Activated CD4-positive, alpha-beta T cell treated with anti-CD3 and anti-CD28 coated beads, Interleukin-2, Interleukin-6, amounts not matched to agents 100 ng/mL and 50 ng/mL, durations not matched to agents 16 hours and 8 hours (primary cell): ENCODE results near the gene KCNQ2.

Experiments
- DNase-seq: peaks from one replicate; pipeline ENCODE4 v3.0.0-alpha.2; 2020

The KCNQ2 gene

DNA sequence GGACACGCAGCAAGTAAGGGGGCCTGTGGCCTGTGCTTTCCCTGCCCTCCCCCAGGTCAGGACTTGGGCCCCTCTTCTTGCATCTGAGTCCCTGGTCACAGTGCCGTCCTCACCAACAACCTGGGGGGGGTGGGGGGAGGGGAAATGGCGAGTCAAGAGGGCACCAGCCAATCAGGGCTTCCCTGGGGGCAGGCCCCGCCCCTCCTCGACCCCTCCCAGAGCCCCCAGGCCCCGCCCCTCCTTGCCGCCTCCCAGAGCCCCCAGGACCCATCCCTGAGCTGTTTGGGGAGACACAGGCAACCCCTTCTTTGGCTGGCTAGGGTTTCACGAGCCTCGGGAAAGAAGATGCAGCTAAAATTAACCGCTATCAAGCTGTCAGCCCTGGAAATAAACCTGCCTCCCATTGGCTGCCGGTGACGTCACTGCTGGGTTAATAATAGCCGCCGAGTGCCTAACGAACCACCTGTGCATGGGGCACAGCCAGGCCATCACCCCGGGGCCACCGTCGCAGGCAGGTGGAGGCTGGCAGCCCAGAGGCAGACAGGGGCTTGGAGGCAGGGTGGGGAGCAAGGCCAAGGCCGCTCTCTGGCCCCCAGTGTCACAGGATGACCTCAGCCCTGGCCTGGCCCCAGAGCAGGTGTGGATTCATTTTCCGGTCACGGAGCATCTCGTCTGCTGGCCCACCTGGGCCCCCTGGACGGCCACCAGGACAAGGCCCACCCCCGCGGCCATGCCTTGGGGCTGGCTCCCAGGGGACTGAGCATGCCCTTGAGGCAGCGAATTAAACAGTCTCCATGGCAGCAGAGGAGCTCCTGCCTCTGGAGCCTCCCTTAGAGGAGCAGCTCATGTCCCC lies 29.6 kb upstream of the KCNQ2 start:
- DNase-seq, result no peak

DNA sequence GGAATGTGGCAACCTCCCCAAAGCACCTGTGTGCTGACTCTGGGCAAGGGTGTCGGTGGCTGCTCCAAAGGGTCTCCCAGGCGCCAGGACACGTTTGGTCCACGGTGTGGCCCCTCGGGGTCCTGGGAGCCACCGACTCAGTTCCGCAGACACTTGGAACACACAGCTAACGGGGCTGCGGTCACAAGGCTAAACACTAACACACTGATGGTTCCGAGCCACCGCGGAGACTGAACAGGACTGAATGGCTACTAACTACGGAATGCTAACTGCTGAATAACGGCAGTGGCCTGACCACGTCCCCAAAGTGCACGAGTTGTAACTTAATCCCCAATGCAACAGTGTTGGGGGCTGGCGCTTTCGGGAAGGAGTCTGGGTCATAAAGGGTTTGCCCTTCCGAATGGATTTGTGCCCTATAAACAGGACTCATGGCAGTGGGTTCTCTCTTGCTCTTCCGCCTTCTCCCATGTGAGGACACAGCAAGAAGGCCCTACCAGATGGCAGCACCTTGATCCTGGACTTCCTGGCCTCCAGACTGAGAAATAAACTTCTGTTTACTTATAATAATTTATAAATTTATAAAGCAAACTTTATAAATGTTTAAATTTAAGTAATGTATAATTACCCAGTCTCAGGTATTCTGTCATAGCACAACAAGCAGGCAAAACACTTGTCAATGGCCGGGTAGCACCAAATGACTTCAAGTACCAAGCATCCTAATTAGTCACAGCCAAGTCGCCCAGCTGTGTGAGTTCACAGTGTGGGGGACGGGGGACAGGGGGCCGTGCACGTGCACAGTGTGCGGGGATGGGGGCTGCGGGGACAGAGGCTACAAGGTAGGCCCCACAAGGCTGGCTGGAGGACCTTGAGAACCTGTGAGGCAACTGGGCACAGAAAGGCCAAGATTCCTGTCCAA lies 28.7 kb upstream of the KCNQ2 start:
- DNase-seq, result no peak

DNA sequence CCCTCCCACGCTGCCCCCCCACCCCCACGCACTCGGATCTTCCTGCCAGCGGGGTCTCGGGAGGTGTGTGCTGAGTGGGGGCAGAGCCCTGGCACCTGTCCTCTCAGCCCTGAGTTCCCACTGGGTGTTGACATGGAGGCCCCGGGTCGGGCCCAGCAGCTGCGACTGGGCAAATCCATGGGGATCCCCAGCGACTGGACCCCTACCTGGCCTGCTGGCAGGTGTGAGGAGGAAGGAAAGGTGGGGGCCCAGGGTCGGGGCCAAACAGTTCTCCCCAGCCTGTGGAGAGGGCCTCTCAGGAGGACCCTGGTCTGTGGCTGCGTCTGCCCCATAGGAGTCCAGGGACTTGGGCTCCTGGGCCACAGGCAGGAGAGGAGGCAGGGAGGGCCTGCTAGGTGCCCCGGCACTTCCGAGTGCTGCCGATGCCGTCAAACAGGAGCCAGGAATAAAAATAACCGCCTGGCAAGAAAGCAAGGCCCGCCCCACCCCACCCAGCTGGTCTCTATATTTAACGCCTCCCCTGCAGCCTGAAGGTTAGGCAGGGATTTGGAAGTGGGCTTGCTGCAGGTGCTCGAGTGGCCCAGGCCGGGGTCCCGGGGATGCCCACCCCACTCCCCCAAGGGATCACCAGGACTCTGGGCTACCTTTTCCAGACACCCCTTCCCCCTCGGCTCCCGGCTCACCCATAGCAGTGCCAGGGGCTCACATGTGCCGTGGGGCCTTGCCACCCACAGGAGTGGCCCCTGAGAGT lies 27.9 kb upstream of the KCNQ2 start:
- no peak for DNase-seq

DNA sequence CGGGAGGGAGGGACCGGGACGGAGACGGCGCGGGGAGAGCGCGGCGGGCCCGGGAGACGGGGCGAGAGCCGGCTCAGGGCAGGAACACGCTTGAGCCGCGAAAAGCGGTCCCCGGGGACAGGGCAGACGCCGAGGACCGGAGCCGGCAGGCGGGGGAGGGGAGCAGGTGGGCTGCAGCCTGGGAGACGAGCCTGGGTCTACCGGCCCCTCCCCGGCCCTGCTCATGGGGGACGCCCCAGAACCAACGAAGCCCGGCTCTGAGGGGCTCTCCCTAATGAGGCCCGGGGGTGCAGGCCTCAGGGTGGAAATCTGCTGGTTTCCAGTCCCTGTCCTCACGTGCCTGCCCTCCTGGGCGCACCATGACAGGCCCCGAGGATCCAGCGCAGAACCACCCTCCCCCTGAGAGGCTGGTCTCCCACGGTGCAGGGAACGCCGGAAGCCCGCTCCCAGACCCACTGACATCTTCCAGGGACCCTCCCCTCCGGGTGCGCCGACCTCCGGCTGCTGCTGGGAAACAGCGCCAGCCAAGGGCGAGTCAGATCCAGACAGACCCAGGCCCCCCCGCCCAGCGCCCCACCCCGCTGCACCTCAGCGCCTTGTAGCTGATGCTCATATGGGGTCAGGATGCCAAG lies 27.0 kb upstream of the KCNQ2 start:
- DNase-seq, result no peak

DNA sequence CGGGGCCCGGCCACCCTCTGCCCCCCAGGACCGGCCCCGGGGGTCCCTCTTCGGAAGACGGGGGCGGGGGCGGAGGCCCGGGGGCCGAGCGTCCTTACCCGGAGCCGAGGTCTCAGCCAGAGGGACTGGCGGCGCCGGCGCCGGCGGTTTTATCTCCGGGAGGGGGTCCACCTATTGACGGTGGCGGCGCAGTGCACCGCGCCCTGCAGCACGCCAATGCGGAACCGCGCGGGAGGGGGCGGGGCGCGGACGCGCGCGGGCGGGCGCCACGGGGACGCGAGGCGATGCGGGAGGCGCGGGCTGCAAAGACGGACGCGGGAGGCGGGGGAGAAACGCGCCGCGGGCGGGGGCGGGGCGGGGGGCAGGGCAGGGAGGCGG lies 26.5 kb upstream of the KCNQ2 start, which contains the start of gene EEF1A2:
TSS of gene EEF1A2 (minus strand) at position 124 of the 378 bp plus-strand sequence. CDS start 1,320 bp downstream, outside the sequence.
- DNase-seq, result no peak

DNA sequence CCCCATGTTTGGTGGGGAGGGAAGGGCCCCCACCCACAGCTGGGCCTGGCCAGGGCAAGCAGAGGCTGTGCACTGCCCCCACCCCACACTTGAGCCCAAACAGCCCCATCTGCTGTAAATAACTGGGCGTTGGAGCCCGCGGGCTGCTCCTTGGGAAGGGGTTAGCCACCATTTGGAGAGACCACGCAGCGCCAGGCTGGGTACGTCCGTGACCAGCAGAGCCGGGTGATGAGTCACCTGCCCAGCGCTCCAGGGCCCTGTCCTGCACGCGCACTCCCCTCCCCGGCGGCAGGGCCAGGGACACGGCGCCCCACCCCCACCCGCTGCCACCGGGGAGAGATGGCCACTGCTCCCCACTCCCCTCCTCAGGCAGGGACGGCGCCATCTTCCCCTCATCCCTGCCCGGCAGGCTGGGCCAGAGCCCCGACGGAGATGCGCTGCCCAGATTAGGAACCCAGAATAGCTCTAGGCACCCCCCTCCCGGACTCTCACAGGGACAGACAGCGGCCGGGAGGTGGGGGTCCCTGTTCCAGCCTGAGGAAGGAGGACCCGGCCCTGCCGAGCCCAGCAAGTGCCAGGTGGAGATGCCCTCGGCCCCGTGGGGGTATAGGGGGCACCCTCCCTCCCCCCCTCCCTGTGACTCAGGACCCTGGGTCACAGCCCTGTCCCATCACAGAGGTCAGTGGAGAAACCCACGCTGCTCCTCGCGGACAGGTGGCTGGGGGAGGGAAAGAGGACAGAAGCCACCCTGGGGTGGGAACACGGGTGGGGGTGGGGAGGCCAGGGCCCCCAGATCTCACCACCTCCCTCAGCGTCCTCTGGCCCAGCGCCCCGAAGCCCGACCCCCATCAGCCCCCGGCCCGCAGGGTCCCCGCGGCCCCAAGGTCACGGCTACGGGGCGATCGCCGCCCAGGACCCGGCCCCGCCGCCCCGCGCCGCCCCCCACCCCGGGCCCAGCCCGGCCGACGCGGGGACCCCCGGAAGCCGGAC lies 25.8 kb upstream of the KCNQ2 start:
- DNase-seq, result no peak

DNA sequence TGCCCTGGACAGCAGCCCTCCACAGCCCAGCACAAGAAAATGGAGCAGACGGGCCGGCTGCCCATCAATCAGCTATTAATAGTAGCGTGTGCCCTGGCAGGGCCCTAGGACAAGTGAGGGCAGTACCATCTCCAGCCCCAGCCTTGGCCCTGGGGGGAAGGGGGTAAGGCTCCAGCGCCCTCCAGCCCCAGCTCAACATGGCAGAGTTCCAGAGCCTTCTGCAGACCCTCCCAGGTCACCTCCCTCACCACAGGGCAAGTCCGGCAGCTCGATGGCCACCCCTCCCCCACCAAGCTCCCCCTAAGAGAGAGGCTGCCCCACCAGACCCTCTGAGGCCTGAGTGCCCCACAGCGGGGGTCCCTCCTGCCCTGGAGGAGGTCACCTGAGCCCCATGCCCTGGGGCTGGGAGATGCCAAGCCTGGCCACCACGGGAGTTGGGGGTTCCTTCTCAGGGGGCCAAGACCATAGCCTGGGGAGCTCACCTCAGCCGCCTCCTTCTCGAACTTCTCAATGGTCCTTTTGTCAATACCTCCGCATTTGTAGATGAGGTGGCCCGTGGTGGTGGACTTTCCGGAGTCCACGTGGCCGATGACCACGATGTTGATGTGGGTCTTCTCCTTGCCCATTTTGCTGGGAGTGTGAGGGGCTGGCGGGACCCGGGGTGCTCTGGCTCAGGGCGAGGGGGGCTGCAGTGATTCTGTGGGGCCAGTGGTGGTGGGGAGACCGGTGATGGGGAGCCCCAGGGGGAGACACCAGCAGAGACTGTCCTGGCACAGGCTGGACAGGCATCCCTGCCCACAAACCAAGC lies 24.9 kb upstream of the KCNQ2 start:
- DNase-seq, result no peak

DNA sequence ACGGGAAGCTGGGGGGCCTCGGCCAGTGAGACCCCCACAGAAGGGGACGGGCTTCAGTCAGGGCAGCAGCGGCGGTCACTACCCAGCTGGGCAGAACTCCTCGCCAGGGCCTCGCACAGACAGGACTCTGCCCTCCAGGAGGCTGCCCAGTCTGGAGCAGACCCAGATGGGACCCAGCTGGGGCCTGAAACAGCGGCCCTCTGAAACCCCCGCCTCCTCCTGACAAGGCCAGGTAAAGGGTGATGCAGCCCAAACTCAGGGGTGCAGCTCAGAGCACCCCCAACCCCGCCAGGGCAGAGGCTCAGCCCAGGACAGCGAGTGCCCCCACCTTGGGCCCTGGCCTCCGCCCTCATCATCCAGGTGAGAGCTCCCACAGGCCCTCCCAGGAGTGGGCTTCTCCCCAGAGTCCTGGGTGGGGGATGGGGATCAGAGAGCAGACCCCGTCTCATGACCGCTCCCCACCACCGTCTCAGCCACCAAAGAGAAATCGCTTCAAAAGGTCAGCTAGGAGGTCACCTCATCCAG lies 24.2 kb upstream of the KCNQ2 start:
- DNase-seq, result no peak

DNA sequence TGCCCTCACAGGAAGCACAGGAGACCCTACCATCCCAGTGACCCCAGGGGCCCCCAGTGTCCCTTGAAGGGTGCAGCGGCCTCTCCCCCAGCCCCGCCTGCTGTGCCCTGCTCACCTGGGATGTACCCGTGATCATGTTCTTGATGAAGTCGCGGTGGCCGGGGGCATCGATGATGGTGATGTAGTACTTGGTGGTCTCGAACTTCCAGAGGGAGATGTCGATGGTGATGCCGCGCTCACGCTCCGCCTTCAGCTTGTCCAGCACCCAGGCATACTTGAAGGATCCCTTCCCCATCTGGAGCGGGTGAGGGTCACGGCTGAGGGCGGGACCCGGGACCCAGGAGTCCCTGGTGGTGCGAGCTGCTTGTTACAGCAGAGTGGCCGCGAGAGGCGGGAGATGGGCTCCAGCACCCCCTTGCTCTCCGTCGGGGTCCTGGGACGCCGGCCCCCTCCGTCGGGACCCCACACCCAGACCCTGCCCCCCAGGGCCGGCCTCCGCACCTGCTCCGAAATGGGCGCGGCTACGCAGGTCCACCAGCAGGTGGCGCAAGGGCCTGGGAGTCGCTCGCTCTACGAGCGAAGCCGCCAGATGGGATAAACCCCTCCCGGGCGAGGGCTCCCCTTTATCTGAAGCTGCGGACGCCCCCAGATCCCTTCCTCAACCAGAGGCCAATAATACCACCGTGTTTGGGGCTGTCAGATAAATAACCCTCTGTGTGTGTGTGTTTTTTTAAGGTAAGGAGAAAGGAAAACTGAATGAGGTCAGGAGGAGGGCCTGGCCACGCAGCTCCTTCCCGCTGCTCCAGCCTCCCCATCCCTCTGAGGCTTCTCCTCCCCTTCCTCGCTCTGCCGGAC lies 23.5 kb upstream of the KCNQ2 start:
- peak; percentile 77 for DNase-seq

DNA sequence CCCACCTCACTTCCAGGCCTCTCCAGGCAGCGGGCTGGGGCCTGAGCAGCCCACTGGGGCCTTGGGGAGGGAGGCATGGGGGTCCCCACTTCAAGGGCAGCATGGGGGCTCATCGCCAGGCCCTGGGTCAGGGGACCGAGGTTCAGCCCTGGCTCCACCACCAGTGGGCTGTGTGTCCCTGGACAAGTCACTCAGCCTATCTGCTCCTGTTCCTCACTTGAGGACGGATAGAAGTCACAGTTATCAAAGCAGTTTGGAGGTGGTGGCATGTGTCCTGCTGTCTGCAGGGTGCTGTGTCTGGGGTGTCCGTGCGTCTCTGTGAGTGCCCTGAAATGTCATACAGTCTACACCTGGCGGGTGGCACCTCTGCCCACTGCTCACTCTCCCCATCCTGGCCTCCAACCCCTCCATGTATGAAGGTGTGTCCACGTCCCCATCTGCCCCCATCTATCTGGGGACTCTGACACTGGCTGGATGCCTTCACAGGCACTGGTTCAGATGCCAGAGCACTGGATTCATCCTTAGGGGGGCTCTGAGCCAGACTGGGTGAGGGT lies 22.8 kb upstream of the KCNQ2 start:
- DNase-seq, result no peak

DNA sequence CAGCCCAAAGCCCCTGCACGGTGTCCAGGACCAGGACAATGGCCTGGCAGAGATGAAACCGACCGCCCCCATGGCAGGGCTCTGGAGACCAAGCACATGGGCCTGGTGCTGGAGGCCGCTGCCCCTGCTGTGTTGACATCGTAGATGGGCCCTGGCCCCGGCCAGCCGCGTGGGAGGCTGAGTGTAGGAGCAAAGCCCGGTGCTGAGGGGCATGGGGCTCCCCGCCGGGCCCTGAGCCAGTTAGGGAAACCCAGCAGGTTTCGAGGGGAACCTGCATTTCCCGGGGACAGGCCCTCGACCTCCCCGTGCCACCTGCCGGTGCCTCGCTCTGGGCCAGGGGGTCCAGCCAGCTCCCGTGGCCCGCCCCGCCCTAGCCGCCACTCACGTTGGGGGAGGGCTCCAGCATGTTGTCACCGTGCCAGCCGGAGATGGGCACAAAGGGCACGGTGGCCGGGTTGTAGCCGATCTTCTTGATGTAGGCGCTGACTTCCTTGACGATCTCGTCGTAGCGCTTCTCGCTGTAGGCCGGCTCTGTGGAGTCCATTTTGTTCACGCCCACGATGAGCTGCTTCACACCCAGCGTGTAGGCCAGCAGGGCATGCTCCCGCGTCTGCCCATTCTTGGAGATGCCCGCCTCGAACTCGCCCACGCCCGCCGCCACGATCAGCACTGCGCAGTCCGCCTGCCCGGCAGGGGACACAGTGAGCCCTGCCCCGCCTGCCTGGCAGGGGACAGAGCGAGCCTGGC lies 22.1 kb upstream of the KCNQ2 start:
- no peak for DNase-seq

DNA sequence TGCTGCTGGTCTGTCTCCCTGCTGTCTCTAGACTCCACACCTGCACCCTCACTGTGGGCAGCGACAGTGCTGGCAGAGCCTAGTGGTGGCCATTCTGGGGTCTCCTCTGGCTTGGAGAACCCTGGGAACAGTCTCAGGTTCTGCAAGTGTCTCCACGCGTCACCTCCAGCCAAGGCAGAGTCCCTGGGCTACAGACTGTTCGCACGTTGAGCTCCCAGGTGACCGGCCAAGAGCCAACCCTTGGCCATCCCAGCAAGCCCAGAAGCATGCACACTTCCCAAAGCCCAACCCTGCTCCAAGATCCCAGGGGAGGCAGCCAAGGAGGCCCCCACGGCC lies 21.6 kb upstream of the KCNQ2 start:
- no peak for DNase-seq

DNA sequence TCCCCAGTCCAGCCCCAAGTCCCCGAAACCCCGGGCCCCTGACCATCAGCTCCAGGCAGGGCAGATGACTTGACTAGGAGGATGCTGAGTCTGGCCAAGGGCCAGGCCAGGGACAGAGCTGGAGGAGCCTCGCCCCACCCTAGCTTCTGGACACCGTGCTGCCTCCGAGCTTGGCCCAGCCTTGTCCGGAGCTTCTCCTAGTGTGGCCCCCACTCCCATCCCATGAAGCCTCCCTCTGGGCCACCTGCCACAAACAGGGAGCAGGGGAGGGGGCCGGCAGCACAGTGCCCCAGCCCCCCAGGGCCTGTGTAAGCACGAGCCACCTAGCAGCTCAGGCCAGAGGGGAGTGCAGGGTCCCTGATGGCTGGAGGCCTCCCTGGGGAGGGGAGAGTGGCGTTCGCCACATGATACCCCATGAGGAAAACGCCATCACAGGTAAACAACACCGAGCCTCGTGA lies 21.1 kb upstream of the KCNQ2 start:
- DNase-seq, result no peak

DNA sequence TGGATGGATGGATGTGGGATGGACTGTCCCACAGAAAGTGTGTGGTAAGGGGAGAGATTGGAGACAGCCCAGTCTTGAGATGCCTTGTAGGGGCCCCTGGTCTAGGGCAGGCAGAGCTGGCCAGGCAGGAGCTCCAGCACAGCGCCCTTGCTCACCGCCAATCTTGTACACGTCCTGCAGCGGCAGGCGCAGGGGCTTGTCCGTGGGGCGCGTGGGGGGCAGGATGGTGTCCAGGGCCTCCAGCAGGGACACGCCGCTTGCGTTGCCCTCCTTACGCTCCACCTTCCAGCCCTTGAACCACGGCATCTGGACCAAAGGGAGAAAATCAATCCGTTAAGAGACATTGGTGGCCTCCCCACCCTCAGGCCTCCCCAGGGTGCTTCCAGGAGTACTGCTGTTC lies 20.5 kb upstream of the KCNQ2 start:
- no peak for DNase-seq

DNA sequence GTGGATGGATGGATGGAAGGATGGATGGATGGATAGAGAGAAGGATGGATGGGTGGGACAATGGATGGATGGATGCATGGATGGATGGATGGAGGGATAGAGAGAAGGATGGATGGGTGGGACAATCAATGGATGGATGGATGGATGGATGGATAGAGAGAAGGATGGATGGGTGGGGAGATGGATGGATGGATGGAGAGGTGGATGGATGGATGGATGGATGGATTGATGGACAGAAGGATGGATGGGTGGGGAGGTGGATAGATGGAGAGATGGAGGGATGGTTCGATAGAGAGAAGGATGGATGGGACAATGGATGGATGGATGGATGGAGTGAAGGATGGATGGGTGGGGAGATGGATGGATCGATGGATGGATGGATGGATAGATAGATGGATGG lies 20.1 kb upstream of the KCNQ2 start:
- no peak for DNase-seq

DNA sequence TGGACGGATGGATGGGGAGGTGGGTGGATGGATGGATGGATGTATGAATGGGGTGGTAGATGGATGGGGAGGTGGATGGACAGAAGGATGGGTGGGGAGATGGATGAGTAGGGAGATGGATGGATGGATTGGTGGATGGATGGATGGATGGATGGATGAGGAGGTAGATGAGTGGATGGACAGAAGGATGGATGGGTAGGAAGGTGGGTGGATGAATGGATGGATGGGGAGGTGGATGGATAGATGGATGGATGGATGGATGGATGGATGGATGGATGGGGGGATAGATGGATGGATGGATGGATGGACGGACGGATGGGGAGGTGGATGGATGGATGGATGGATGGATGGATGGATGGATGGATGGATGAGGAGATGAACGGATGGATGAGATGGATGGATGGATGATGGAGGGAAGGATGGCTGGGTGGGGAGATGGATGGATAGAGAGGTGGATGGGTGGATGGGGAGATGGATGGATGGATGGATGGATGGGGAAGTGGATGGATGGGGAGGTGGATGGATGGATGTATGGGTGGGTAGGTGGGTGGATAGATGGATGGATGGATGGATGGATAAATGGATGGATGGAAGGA lies 19.3 kb upstream of the KCNQ2 start:
- no peak for DNase-seq

DNA sequence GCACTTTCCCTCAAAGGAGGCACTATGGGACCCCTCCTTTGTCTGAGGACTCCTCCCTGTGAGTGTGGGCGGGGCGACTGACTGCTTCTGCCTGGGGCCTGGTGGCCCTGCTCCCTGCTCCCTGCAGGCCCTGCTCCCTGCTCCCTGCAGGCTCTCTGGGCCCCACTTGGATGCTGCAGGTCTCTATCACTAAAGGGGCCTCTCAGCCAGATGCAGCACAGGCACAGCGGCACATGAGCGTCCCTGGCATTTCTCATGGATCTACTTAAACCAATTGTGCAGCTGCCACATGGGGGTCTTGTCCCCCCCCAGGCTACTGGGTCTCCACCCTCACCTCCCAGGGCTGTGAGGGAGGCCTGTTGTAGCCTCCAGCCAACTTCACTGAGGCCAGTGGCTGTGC lies 18.6 kb upstream of the KCNQ2 start:
- no peak for DNase-seq

DNA sequence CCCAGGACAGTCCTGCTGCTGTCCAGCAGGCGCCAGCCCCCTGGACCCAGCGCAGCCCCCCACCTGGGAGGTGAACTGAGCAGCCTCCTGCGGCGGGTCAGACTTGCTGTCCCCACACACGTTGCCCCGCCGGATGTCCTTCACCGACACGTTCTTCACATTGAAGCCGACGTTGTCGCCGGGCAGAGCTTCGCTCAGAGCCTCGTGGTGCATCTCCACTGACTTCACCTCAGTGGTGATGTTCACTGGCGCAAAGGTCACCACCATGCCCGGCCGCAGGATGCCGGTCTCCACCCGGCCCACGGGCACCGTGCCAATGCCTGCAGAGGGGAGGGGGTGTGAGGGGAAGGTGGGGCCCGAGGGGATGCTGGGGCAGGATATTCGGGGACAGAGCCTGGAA lies 18.0 kb upstream of the KCNQ2 start:
- no peak for DNase-seq
